ENCODE results near the gene PGF.

PGF gene

DNA sequence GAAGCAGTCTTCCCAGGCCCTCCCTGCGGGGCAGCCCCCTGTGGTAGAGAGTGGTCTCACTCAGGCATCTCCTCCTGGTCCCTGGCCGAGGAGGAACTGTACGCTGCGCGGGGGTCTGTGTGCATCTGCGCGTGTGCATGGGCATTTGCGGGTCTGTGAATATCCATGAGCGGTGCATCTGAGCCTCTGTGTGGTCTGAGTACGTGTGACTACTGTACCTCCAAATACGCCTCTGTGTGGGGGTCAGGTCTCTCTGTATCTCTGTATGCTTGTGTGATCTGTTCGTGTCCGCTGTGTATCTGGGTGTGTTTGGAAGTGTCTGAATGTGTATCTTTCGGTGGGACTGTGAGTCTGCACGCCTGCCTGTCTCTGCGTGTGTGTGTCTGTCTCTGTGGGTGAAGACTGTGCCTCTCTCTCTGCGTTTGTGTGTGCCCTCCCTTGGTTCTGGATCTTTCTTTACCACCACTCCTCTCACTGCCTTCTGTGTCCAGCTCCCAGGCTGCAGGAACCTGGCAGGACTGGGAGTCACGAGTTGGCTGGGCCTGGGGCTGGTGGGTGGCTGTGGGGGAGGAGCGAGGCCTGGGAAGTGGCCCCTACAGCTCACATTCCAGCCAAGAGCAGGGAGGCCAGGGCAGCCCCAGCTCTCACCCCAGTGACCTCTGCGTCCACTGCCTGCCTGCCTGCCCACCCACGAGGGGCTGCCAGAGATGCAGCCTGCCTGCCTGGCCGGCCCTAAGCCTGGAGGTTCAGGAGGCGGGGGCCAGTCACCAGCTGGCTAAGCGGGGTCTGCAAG, 1.1 kb upstream of the PGF start:
- no peak for DNase-seq (ENCODE audit: low read depth)

DNA sequence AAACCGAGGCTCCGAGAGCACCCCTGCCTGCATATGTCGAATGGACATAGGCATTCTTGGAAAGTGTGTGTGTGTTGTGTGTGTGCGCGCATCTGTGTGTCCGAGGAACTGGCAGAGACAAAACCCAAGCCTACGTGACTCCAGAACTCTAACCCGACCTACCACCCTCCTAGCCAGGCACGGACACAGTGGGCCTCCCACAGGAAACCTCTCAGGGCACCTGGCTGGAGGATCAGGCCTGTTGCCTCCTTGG, 556 bp upstream of the PGF start:
- DNase-seq (ENCODE audit: low read depth), result no peak

DNA sequence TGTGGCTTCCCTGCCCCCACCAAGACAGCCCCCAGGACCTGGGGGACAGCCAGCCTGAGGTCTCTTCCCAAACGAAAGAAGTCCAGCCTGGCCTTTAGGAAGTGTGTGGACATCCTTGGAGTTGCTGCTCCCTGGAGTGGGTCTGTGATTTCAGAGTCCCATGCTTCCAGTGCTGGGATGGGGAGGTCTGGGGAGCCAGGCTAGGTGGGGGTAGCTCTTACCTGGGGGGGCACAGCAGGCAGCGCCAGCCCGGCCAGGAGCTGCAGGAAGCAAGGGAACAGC, 509 bp downstream of the PGF start:
- no peak for DNase-seq (ENCODE audit: low read depth)

- no peak for DNase-seq (ENCODE audit: low read depth)
Measured at GRCh38 chr14:74954232-74954946, 1.0 kb downstream of the PGF start.

DNA sequence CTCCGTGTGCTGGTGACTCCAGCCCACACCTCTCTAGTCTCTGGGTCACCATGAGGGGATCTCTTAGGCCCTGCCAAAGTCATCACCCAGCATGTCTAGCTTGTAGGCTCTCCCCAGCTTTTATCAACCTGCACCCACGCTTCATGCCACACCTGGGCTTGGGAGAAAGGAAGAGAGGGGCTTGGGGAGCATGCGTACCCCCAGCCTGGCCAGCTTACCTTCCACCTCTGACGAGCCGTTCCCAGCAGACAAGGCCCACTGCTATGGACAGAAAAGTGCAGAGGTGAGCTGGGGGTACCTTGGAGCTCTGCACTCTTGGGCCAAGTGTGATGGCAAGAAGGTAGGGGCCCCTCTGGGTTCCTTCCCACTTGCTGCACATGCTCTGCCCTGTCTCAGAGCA, 1.7 kb downstream of the PGF start:
- DNase-seq (ENCODE audit: low read depth), result no peak

DNA sequence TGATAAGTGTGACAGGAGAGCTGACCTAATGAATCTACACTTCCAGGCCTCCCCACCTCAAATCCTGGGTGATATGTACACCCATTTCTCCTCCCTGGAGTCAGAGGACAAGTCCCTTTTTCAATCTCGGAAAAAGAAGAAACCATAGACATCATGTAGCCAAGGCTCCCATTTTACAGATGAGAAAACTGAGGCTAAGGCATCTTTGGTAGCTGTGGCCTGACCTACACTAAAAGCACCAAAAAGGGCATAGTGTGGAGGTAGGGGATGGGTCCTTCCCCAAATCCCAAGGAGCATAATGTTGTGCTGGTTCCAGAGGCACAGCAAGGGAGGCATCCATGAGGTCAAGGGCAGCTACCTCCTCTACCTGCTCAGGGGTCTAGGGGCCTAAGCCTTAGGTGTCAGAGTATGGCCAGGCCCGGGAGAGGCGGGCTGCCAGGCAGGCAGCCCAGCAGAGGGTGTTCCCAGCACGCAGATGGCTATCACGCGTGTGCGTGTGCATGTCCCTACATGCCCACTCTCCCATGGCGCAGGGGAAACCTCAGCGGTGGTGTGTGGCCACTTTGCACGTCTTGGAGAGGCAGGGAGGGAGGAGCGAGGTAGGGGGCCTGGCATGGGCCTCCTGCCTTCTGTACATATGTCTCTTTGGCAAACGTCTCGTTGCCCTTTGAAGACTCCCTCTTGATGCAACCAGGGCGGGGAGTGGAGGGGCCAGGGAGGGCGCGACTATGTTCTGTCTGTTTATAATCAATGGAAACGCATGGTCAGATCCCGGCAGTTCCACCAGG, 2.5 kb downstream of the PGF start:
- DNase-seq (ENCODE audit: low read depth), result no peak

- DNase-seq (ENCODE audit: low read depth), result no peak
Measured at GRCh38 chr14:74952180-74952665, 3.2 kb downstream of the PGF start.

DNA sequence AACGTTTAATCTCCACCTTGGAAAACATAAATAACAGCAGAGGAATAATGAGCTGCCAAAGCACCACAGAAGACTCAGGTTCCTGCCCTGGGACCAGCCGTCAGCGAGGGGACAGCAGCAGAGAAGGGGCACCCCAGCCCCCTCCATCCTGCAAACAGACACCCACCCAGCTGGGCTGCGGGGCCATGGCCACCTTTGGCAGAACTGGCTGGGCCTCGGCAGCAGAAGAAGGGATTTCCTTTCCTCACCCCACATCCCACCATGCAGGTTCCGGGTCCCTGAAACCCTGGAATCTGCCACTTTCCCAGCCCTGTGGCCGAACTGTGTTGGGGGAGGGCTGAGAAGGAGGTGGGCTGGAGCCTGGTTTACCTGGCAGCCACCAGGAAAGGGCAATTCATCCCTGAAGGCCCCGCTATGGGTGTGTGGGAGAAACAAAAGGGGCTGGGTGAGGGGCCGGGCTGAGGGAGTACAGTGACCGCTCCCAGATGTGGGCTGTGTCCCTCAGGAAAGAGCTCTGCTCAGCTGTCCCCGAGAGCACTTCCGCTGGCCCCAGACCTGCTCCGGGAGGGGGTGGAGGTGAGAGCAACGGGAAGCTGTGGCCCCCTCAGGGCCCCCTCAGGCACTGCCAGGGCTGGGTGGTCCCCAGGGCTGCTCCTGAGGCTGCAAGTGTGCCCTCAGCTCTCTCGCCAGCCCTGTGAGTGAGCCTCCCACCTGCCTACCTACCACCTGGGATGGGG, 3.8 kb downstream of the PGF start:
- DNase-seq (ENCODE audit: low read depth), result no peak

- DNase-seq (ENCODE audit: low read depth), result no peak
Measured at GRCh38 chr14:74950795-74951442, 4.5 kb downstream of the PGF start.

- DNase-seq (ENCODE audit: low read depth), result no peak
Measured at GRCh38 chr14:74949859-74950573, 5.4 kb downstream of the PGF start.

DNA sequence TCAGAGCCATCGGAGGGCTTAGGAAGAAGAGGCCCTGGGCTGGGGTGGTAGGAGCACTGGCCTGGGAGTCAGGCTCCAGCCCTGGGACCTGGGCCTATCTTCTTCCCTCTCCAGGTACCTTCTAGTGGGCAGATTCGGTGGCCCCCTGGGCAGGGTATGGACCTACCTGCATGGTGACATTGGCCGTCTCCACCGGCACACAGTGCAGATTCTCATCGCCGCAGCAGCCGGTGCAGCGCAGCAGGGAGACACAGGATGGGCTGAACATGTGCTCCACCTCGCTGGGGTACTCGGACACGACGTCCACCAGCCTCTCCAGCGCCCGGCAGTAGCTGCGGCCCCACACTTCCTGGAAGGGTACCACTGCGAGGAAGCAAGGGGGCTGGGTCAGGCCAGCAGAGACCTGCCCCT, 6.2 kb downstream of the PGF start:
- DNase-seq (ENCODE audit: low read depth), result no peak

DNA sequence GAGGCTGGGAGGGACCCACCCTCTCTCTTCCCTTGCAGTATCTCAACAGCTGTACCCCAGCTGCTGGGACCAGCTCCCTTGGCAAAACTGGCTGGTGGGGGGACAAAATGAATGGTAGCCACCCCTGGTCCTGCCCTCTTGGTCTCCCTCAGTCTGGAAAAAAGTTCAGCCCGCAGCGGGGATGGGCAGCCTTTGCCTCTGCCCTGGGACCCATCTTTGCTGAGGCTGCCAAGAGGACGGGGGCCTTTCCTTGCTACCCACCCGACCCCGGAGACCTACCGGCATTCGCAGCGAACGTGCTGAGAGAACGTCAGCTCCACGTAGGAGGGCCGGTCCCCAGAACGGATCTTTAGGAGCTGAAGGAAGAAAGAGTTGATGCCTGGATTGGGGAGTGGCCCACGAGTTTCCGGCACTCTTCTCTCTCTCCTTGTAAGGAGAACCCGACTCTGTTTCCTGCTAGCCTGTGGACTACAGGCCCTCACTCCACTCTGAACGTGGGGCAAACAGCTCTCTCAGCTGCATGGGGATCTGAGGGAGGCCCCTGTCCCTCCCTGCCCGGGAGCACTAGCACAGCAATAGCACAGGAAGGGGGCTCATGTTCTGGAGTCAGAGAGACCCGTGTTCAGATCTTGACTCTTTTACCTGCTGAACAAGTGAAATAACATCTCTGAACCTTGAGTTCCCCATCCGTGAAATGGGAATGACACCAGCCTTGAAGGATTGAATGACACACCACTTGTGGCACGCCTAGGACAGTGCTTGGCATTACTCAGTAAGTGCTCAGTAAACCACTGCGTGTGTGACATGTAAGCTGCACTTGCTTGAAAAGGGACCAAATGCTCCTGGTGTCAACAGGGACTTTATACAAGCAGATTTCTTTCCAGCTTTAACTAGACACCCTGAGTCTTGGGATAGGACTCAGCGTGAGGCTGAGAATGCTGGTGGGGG, 6.9 kb downstream of the PGF start:
- no peak for DNase-seq (ENCODE audit: low read depth)

GRCh38 chr14:74947353-74948227, 7.8 kb downstream of the PGF start:
- DNase-seq (ENCODE audit: low read depth), result no peak

DNA sequence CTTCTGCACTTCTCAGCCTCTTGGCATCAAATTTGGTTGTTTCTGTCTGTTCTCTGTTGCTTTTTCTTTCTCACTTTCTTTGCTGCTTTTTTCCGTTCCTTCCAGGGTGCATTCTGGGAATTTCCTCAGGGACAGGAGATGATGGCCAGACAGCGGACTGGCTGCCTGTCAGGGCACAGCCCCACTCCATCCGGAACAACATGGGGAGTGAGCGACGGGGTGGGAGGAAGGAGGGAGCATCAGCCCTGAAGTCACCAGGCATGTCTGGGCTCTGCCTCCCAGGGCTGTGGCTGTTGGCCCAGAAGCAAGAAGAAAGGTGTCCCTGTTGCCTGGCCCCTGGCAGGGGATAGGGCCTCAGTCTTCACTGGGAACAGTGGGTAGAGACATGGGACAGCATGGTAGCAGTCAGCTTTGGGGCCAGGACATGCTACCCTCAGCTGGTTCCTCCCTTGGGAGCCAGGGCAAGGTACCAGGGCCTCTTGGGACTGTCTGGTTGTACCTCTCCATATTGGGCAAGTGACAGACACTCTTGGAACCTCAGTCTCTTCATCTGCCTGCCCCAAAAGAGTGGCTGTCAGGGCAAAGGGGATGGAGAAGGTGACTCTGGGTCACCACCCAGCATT, 8.6 kb downstream of the PGF start:
- no peak for DNase-seq (ENCODE audit: low read depth)

DNA sequence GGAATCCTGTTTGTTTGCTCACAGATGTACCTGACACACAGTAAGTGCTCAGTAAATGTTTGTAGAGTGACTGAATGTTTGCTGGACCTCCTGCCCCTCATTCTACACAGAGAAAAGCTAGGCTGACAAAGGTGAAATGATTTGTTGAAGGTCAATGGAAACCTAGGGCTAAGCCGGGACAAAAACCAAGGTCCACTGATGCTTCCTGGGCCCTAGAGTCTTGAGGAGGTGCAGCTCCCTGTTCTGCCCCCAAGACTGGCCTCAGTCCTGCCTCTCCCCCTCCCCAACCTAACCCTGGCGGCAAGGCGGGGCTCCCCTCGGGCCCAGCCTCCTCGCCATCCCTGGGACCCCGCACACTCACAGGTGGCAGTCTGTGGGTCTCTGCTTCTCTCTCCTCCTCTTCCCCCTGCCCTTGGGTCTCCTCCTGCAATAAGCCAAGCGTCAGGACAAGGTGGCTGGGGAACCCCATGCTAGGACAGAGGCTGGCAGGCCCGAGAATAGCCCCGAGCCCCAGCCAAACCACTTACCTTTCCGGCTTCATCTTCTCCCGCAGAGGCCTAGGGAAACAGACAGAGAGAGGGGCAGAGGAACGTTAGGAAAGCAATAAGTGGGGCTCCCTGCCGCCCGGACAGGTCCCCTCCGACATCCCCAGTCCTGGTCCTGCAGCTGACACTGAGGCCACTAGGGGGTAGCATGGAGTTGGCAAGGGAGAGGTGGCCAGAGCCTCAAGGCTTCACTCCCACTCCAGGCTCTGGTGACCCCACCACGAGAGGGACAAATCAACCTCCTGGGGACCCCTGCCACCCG, 9.3 kb downstream of the PGF start:
- DNase-seq (ENCODE audit: low read depth), result peak; percentile 62

GRCh38 chr14:74945261-74945851, 10.0 kb downstream of the PGF start:
- no peak for DNase-seq (ENCODE audit: low read depth)

GRCh38 chr14:74942608-74943007, 12.8 kb downstream of the PGF start:
- no peak for DNase-seq (ENCODE audit: low read depth)

Data from stimulated activated CD8-positive, alpha-beta memory T cell treated with anti-CD3 and anti-CD28 coated beads, Interleukin-12 subunit alpha, Interleukin-12 subunit beta, amount 100 ng/mL, for 1 hour (primary cell).